ENCODE results near the gene METTL25B.

GRCh38 chr1:156680056-156680455 is 48.2 kb upstream of the METTL25B start:
- TF ChIP-seq CTCF (IDR thresholded peaks at IDR 0.05) (no peak), POLR2A (IDR thresholded peaks at IDR 0.05) (no peak)

Data from uterus (tissue), 2 donors.